PC-9 (cell line): ENCODE measurements around the gene RASAL2.

ENCODE experiments used
- EZH2 ChIP-seq: fragments of 200-600 bp; sonication (generic); IDR thresholded peaks from 2 replicates; pipeline ENCODE4 v1.8.0; 2017; ENCODE audit warnings: antibody characterized with exemption, low read depth
- TF ChIP-seq, protein P1 (sequence below): fragments of 200-600 bp; sonication (generic); conservative IDR thresholded peaks from 2 replicates; pipeline ENCODE4 v1.6.1; 2017; ENCODE audit warnings: mixed run types, antibody characterized with exemption, mild to moderate bottlenecking, moderate library complexity

GRCh38 chr1:178518894-178519293 is 425.0 kb downstream of the RASAL2 start:
- TF ChIP-seq, protein P1, sequence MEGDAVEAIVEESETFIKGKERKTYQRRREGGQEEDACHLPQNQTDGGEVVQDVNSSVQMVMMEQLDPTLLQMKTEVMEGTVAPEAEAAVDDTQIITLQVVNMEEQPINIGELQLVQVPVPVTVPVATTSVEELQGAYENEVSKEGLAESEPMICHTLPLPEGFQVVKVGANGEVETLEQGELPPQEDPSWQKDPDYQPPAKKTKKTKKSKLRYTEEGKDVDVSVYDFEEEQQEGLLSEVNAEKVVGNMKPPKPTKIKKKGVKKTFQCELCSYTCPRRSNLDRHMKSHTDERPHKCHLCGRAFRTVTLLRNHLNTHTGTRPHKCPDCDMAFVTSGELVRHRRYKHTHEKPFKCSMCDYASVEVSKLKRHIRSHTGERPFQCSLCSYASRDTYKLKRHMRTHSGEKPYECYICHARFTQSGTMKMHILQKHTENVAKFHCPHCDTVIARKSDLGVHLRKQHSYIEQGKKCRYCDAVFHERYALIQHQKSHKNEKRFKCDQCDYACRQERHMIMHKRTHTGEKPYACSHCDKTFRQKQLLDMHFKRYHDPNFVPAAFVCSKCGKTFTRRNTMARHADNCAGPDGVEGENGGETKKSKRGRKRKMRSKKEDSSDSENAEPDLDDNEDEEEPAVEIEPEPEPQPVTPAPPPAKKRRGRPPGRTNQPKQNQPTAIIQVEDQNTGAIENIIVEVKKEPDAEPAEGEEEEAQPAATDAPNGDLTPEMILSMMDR = no peak
- no peak for TF ChIP-seq EZH2
